Panc1 (cell line): ENCODE data around the gene MCU. TPM values are rescaled to one million over a fixed set of nuclear protein-coding genes. Genes with fewer than 3 reads are reported as not detected.
"Not testable (repeated sequence)": the region's sequence is repeated elsewhere in the genome, so short reads cannot be mapped to it uniquely, and the experiment has no call there.

Experiments
- ATAC-seq: fragments of 200-7000 bp; cut with Tn5 transposase; 2 replicates; pipeline ENCODE4 v1.9.1; 2020; ENCODE audit warnings: mild to moderate bottlenecking, moderate library complexity
- BruUV-seq: library from RNA; stranded (reverse); fragments of 400-500 nt; replicated peaks from 2 replicates; lab custom pipeline; 2021; lab: Mats Ljungman, UMichigan
- CTCF ChIA-PET: fragments of 300-600 bp; sonication (Branson Sonifier 250); formaldehyde crosslinking; loops from one replicate; lab custom pipeline; 2022; ENCODE audit warnings: antibody characterized with exemption; lab: Charles Lee
- POLR2A ChIA-PET: fragments of 300-600 bp; sonication (Branson Sonifier 250); formaldehyde crosslinking; loops from one replicate; lab custom pipeline; 2022; ENCODE audit warnings: antibody characterized with exemption; lab: Charles Lee
- DNase-seq: peaks from one replicate; pipeline ENCODE4 v3.0.0-alpha.2; 2010; ENCODE audit warnings: low read depth, low spot score
- H3K27ac ChIP-seq: 2 replicates; pipeline ENCODE4 v1.5.1; 2011; ENCODE audit warnings: mild to moderate bottlenecking, low read length, inconsistent platforms
- H3K27me3 ChIP-seq: fragments of 200-500 bp; sonication (Bioruptor generic); 2 replicates; pipeline ENCODE4 v1.6.0; 2014; ENCODE audit warnings: low read length, inconsistent platforms; ENCODE audit not compliant: control insufficient read depth, insufficient read depth
- H3K36me3 ChIP-seq: fragments of 200-500 bp; sonication (Bioruptor generic); 2 replicates; pipeline ENCODE4 v1.5.1; 2014; ENCODE audit warnings: inconsistent platforms, mild to moderate bottlenecking, low read length, moderate library complexity; ENCODE audit not compliant: control insufficient read depth, insufficient read depth
- H3K4me1 ChIP-seq: 2 replicates; pipeline ENCODE4 v1.5.1; 2011; ENCODE audit warnings: inconsistent platforms, mild to moderate bottlenecking, low read length, moderate library complexity; ENCODE audit not compliant: control insufficient read depth, insufficient read depth
- H3K4me3 ChIP-seq, 2 experiments: 2 replicates each; pipeline ENCODE4 v1.5.1; 2011 to 2012; ENCODE audit warnings: low read depth in 2 of 2, low read length in 2 of 2, mild to moderate bottlenecking in 2 of 2, inconsistent platforms in 1 of 2, moderate library complexity in 1 of 2
- H3K9me3 ChIP-seq: fragments of 200-500 bp; sonication (Bioruptor generic); 2 replicates; pipeline ENCODE4 v1.5.1; 2014; ENCODE audit warnings: low read depth, mild to moderate bottlenecking, inconsistent platforms, low read length, moderate library complexity; ENCODE audit not compliant: control insufficient read depth, insufficient read depth
- POLR2AphosphoS5 ChIP-seq: IDR thresholded peaks from 2 replicates; pipeline ENCODE4 v1.6.1; 2012; ENCODE audit warnings: mild to moderate bottlenecking, low read depth, low read length, moderate library complexity
- SIN3A ChIP-seq: IDR thresholded peaks from 2 replicates; pipeline ENCODE4 v1.6.1; 2012; ENCODE audit warnings: low read depth, mild to moderate bottlenecking, low read length, moderate library complexity, borderline replicate concordance; ENCODE audit not compliant: insufficient read depth
- TCF7L2 ChIP-seq: IDR thresholded peaks from 2 replicates; pipeline ENCODE4 v1.6.1; 2011; ENCODE audit warnings: mild to moderate bottlenecking, low read depth, low read length, inconsistent platforms
- in situ Hi-C: cut with HindIII; loops from 2 replicates; pipeline ENCODE4 v1.10.0; 2016; ENCODE audit warnings: low sequenced_read_pairs, low pct_unique_long_range_greater_than_20kb
- intact Hi-C: fragments of 100-400 bp; cut with micrococcal nuclease; formaldehyde crosslinking; loops from one replicate; pipeline ENCODE4 v1.10.0; 2022; ENCODE audit not compliant: unreplicated experiment
- total RNA-seq: library from RNA; stranded (reverse); gene quantifications from one replicate; pipeline ENCODE4 v1.2.1, GENCODE V29; 2021; ENCODE audit not compliant: unreplicated experiment
- TF ChIP-seq, protein P1 (sequence below): fragments of 450-650 bp; IDR thresholded peaks from 2 replicates; pipeline ENCODE4 v1.5.1; 2017; ENCODE audit warnings: mild to moderate bottlenecking
- TF ChIP-seq, protein P2 (sequence below), 2 experiments: IDR thresholded peaks; 2 replicates each; pipeline ENCODE4 v1.6.1; 2011 to 2012; ENCODE audit warnings: low read depth in 2 of 2, control low read depth in 1 of 2, low read length in 1 of 2, mild to moderate bottlenecking in 1 of 2, moderate library complexity in 1 of 2; ENCODE audit not compliant: insufficient read depth in 1 of 2

Gene MCU
- total RNA-seq, 1 experiment from 2014 or later: 31.6 TPM

DNA sequence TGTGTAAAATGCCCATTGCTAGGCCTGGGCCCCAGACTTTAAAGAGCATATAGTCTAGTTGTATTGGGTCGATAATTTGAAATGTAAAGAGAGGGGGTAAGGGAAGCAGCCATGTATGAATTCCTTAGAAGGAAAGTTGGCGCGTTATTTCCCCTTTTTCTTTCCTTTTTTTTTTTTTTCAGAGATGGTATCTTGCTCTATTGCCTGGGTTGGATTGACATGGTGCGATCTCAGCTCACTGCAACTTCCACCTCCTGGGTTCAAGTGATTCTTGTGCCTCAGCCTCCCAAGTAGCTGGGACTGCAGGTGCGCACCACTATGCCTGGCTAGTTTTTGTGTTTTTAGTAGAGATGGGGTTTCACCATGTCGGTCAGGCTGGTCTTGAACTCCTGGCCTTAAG is 45.4 kb downstream of the MCU start:
- POLR2A ChIA-PET, in situ Hi-C loops, H3K36me3 ChIP-seq, ATAC-seq, intact Hi-C loops, H3K4me1 ChIP-seq, H3K4me3 ChIP-seq, H3K9me3 ChIP-seq, DNase-seq, H3K27ac ChIP-seq, CTCF ChIA-PET, H3K27me3 ChIP-seq: not testable (repeated sequence)
- BruUV-seq: TSS peak; percentile 19

DNA sequence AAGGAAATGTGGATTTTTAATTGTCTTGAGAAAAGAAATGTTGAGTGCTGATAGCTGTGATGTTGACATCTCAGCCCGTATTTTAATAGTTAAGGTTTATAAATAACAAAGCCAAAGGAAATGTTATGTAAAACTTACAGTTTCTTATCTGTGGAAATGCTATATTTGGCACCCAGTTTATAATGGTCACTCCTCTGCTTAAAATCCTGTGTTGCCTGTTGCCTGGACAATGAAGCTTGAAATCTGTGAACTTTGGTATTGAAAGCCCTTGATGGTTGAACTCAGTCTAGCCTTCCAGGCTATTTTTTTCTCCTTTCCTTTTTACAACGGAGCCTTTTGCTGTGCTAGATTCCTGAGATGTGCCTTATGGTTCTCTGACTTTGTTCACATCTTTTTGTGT is 46.5 kb downstream of the MCU start:
- CTCF ChIA-PET: no interaction called here

DNA sequence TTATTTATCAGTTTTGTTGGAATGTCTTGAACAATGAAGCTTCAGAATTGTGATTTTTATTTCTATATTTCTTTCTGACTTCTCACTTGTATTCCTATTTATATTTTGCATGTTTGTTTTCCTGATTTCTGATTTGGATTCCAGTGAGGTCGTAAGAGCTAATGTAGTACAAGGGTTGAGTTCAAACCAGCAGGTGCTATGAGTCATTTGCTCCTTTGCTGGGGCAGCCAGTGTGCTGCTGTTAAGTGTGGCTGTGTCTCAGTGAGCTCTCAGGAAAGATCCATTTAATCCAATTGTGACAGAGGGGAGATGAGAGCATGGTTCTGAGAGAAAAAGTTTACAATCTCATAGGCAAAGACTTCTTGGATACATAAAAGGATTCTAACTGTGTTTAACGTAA is 48.6 kb downstream of the MCU start:
- Histone ChIP-seq H3K27ac (no peak overlapping the region), H3K9me3 (no peaks in the 10 kb centered on the region), H3K4me1 (peaks cover 5% of the 10 kb centered on the region), H3K27me3 (no peaks in the 10 kb centered on the region), H3K4me3 (no peak overlapping the region), H3K36me3 (no peaks in the 10 kb centered on the region)
- BruUV-seq: no TSS peak
- no peak for TF ChIP-seq SIN3A
- no peak for TF ChIP-seq TCF7L2
- TF ChIP-seq, protein P1, sequence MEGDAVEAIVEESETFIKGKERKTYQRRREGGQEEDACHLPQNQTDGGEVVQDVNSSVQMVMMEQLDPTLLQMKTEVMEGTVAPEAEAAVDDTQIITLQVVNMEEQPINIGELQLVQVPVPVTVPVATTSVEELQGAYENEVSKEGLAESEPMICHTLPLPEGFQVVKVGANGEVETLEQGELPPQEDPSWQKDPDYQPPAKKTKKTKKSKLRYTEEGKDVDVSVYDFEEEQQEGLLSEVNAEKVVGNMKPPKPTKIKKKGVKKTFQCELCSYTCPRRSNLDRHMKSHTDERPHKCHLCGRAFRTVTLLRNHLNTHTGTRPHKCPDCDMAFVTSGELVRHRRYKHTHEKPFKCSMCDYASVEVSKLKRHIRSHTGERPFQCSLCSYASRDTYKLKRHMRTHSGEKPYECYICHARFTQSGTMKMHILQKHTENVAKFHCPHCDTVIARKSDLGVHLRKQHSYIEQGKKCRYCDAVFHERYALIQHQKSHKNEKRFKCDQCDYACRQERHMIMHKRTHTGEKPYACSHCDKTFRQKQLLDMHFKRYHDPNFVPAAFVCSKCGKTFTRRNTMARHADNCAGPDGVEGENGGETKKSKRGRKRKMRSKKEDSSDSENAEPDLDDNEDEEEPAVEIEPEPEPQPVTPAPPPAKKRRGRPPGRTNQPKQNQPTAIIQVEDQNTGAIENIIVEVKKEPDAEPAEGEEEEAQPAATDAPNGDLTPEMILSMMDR: no peak
- TF ChIP-seq, protein P2, sequence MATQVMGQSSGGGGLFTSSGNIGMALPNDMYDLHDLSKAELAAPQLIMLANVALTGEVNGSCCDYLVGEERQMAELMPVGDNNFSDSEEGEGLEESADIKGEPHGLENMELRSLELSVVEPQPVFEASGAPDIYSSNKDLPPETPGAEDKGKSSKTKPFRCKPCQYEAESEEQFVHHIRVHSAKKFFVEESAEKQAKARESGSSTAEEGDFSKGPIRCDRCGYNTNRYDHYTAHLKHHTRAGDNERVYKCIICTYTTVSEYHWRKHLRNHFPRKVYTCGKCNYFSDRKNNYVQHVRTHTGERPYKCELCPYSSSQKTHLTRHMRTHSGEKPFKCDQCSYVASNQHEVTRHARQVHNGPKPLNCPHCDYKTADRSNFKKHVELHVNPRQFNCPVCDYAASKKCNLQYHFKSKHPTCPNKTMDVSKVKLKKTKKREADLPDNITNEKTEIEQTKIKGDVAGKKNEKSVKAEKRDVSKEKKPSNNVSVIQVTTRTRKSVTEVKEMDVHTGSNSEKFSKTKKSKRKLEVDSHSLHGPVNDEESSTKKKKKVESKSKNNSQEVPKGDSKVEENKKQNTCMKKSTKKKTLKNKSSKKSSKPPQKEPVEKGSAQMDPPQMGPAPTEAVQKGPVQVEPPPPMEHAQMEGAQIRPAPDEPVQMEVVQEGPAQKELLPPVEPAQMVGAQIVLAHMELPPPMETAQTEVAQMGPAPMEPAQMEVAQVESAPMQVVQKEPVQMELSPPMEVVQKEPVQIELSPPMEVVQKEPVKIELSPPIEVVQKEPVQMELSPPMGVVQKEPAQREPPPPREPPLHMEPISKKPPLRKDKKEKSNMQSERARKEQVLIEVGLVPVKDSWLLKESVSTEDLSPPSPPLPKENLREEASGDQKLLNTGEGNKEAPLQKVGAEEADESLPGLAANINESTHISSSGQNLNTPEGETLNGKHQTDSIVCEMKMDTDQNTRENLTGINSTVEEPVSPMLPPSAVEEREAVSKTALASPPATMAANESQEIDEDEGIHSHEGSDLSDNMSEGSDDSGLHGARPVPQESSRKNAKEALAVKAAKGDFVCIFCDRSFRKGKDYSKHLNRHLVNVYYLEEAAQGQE (IDR thresholded peaks at IDR 0.05; ENCODE audit: insufficient read depth in 1 of 2, low read depth in 2 of 2, low read length in 1 of 2): no peak
- no peak for TF ChIP-seq POLR2AphosphoS5
- ChIA-PET CTCF (interaction anchor here (0.6 kb wide), 1 partner anchor 60 kb away, joined by 4 read pairs; no protein-coding TSS in a partner anchor), POLR2A (interaction anchor here (0.7 to 0.8 kb wide), 2 partner anchors 227 to 354 kb away, joined by 4 read pairs; no protein-coding TSS in a partner anchor)
- peak; percentile 13 for DNase-seq
- in situ Hi-C loops (no loop called here), intact Hi-C loops (no loop called here)
- ATAC-seq: peak; percentile 86

More for the DNA sequence above, 46.5 kb downstream of the MCU start:
- no peaks in the 10 kb centered on the region for H3K36me3 ChIP-seq
- BruUV-seq: no TSS peak
- no peaks in the 10 kb centered on the region for H3K27me3 ChIP-seq
- no peak overlapping the region for H3K4me3 ChIP-seq
- TF ChIP-seq, protein P1: no peak
- TF ChIP-seq, protein P2 (IDR thresholded peaks at IDR 0.05; ENCODE audit: insufficient read depth in 1 of 2, low read depth in 2 of 2, low read length in 1 of 2): no peak
- no peak for TF ChIP-seq POLR2AphosphoS5
- TF ChIP-seq SIN3A: no peak
- TF ChIP-seq TCF7L2: no peak
- ATAC-seq (no peak), DNase-seq (no peak)
- no peak overlapping the region for H3K27ac ChIP-seq
- no peaks in the 10 kb centered on the region for H3K9me3 ChIP-seq
- POLR2A ChIA-PET: no interaction called here
- intact Hi-C loops (no loop called here), in situ Hi-C loops (no loop called here)
- H3K4me1 ChIP-seq: peaks cover 5% of the 10 kb centered on the region
